ENCODE measurements around the gene STXBP1. TPM values are rescaled to one million over a fixed set of nuclear protein-coding genes. Genes with fewer than 3 reads are reported as not detected.

The STXBP1 gene
- total RNA-seq, 1 donor, result 19.9 TPM

DNA sequence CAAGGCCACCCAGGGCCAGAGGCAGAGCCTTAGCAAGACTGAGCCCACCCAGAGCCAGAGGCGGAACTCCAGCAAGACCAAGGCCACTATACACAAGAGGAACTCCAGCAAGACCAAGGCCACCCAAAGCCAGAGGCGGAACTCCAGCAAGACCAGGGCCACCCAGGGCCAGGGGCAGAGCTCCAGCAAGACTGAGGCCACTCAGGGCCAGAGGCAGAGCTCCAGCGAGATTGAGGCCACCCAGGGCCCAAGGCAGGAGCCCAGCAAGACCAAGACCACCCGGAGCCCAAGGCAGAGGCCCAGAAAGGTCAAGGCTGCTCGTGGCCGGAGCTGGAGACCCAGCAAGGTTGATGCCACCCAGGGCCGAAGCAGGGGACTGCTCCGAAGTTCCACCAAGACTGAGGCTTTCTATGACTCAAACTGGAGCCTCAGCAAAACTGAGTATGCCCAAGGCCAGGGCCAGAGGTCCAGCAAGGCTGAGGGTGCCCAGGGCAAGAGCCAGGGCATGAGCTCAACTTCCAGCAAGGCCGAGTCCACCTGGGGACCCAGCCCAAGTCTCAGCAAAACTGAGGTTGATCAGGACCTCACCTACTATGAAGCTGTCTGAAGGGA is 118.8 kb downstream of the STXBP1 start:
- no peak overlapping the region for H3K4me3 ChIP-seq (ENCODE audit: low read depth, low read length)
- no peak for DNase-seq (ENCODE audit: low read depth)
- no peak for TF ChIP-seq CTCF (IDR thresholded peaks at IDR 0.05; ENCODE audit: insufficient read depth, low read depth, low read length)

DNA sequence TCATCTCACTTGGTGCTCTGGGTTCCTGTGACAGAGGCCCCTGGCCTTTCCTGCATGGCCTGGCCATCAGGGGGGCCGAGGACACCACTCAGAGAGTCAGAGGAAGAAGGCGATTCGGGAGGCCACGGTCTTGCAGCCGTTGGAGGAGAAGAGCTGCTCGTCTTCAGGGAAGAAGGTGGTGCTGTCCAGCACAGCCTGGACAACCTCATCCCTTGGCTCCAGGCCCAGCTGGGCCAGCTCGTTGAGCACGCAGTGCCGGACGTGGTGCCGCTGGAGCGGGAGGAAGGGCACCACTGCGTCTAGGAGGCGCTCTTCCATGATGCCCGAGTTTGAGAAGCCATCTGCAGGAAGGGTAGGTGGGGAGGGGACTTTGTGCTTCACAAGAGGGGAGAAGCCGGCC is 119.9 kb downstream of the STXBP1 start:
- no peak for TF ChIP-seq CTCF (IDR thresholded peaks at IDR 0.05; ENCODE audit: insufficient read depth, low read depth, low read length)
- no peak overlapping the region for H3K4me3 ChIP-seq (ENCODE audit: low read depth, low read length)
- DNase-seq (ENCODE audit: low read depth), result no peak

DNA sequence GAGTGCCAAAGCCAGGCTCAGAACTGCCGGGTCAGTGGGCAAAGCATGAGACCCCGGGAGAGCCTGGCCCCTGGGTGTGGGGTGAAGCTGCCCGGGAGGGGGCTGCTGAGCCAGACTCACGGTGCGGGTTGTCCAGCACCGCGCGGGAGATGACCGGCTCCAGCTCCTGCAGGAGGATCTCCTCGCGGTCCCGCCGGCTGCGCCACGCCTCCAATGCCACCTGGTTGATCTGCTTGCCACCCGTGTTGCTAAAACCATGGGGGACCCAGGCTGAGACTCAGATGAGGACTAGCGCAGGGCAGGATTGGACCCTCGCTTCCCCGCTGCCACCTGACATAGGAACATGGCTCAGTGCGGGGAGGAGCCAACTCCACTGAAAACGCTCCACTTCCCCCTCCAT is 120.4 kb downstream of the STXBP1 start:
- no peak for DNase-seq (ENCODE audit: low read depth)
- no peak overlapping the region for H3K4me3 ChIP-seq (ENCODE audit: low read depth, low read length)
- no peak for TF ChIP-seq CTCF (IDR thresholded peaks at IDR 0.05; ENCODE audit: insufficient read depth, low read depth, low read length)

- DNase-seq (ENCODE audit: low read depth), result no peak
- no peak overlapping the region for H3K4me3 ChIP-seq (ENCODE audit: low read depth, low read length)
- TF ChIP-seq CTCF (IDR thresholded peaks at IDR 0.05; ENCODE audit: insufficient read depth, low read depth, low read length), result no peak
Measured at GRCh38 chr9:127733614-127734013, 121.5 kb downstream of the STXBP1 start.

DNA sequence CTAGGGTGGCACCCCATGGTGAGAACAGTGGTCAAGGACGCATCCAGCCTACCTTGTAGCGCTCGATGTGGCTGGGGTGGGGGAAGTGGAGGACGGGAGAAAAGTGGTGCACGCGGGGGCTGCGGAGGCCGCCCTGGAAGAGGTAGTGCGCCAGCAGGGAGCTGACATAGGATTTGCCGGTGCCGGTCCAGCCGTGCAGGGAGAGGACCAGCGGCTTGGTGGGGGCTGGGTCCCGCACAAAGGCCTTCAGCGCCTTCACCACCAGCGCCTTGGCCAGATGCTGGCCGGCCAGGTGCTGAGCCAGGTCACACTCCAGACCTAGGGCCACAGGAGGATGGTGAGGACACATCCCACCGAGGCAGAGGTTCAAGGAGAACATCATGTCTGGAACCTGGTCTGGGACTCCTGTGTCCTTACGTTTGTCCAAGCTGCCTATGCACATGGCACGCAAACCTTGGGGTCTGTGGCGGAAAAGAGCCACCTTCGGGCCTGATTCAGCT is 122.2 kb downstream of the STXBP1 start:
- TF ChIP-seq CTCF (IDR thresholded peaks at IDR 0.05; ENCODE audit: insufficient read depth, low read depth, low read length), result no peak
- no peak for DNase-seq (ENCODE audit: low read depth)
- H3K4me3 ChIP-seq (ENCODE audit: low read depth, low read length), result peak overlapping the region; percentile 75

- H3K4me3 ChIP-seq (ENCODE audit: low read depth, low read length), result peak within 1 kb of the TSS; percentile 75
- peak; percentile 97 for DNase-seq (ENCODE audit: low read depth)
- TF ChIP-seq CTCF (IDR thresholded peaks at IDR 0.05; ENCODE audit: insufficient read depth, low read depth, low read length), result peak; percentile 93
Measured at GRCh38 chr9:127734747-127735529, 122.9 kb downstream of the STXBP1 start, which contains the start of gene TOR2A. Gene TOR2A (minus strand): TSS chr9:127735294. CDS start chr9:127735270, 24 bp downstream.

Data from fibroblast of villous mesenchyme (primary cell).